NT2/D1 (cell line): ENCODE data around the gene ABCC10.

Source experiments
- DNase-seq: peaks from one replicate; pipeline ENCODE4 v3.0.0-alpha.2; 2011; ENCODE audit warnings: low read depth, low spot score
- H3K27me3 ChIP-seq: 2 replicates; pipeline ENCODE4 v1.6.0; 2011; ENCODE audit warnings: mild to moderate bottlenecking; ENCODE audit not compliant: insufficient read length, insufficient read depth
- H3K36me3 ChIP-seq: 2 replicates; pipeline ENCODE4 v1.6.1; 2011; ENCODE audit warnings: mild to moderate bottlenecking, low read length, mixed read lengths; ENCODE audit not compliant: insufficient read depth, insufficient read length
- H3K4me1 ChIP-seq: 2 replicates; pipeline ENCODE4 v1.5.1; 2011; ENCODE audit not compliant: insufficient read depth, insufficient read length
- H3K4me3 ChIP-seq: 2 replicates; pipeline ENCODE4 v1.5.1; 2011; ENCODE audit warnings: low read depth; ENCODE audit not compliant: insufficient read length
- H3K9ac ChIP-seq: 2 replicates; pipeline ENCODE4 v1.6.0; 2011; ENCODE audit warnings: low read depth; ENCODE audit not compliant: insufficient read length
- H3K9me3 ChIP-seq: 2 replicates; pipeline ENCODE4 v1.5.1; 2011; ENCODE audit warnings: mild to moderate bottlenecking, low read length; ENCODE audit not compliant: insufficient read depth
- SUZ12 ChIP-seq: IDR thresholded peaks from 2 replicates; pipeline ENCODE4 v1.6.1; 2011; ENCODE audit not compliant: insufficient read length, insufficient read depth; ENCODE audit errors: extremely low read depth
- YY1 ChIP-seq: IDR thresholded peaks from 2 replicates; pipeline ENCODE4 v1.6.1; 2011; ENCODE audit not compliant: insufficient read length, insufficient read depth
- ZNF274 ChIP-seq: IDR thresholded peaks from 2 replicates; pipeline ENCODE4 v1.6.1; 2011; ENCODE audit warnings: mild to moderate bottlenecking, low read depth, low read length

The ABCC10 gene

GRCh38 chr6:43471399-43471798, 44.1 kb downstream of the ABCC10 start:
- H3K27me3 ChIP-seq: no peaks in the 10 kb centered on the region
- H3K9ac ChIP-seq: no peak overlapping the region
- TF ChIP-seq YY1 (no peak), SUZ12 (no peak), ZNF274 (no peak)
- H3K9me3 ChIP-seq: no peaks in the 10 kb centered on the region
- no peaks in the 10 kb centered on the region for H3K36me3 ChIP-seq
- no peak for DNase-seq
- no peak overlapping the region for H3K4me3 ChIP-seq
- H3K4me1 ChIP-seq: peaks cover 10% of the 10 kb centered on the region

DNA sequence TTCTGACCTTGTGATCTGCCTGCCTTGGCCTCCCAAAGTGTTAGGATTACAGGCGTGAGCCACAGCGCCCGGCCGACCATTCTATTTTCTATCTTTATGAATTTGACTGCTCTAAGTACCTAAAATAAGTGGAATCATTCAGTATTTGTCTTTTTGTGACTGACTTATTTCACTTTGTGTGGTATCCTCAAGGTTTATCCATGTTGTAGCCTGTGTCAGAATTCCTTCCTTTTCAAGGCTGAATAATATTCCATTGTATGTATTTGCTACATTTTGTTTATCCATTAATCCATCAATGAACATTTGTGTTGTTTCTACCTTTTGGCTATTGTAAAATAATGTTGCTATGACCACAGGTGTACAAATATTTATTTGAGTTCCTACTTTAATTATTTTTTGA, 45.2 kb downstream of the ABCC10 start:
- no peak for TF ChIP-seq ZNF274
- TF ChIP-seq SUZ12: no peak
- no peak for TF ChIP-seq YY1
- Histone ChIP-seq H3K4me1 (peaks cover 10% of the 10 kb centered on the region), H3K9me3 (no peaks in the 10 kb centered on the region), H3K27me3 (no peaks in the 10 kb centered on the region), H3K36me3 (no peaks in the 10 kb centered on the region), H3K9ac (no peak overlapping the region), H3K4me3 (no peak overlapping the region)
- DNase-seq: no peak

GRCh38 chr6:43475516-43475915, 48.2 kb downstream of the ABCC10 start:
- H3K9ac ChIP-seq: peak overlapping the region; percentile 8
- TF ChIP-seq SUZ12 (no peak), YY1 (no peak), ZNF274 (no peak)
- DNase-seq: no peak

DNA sequence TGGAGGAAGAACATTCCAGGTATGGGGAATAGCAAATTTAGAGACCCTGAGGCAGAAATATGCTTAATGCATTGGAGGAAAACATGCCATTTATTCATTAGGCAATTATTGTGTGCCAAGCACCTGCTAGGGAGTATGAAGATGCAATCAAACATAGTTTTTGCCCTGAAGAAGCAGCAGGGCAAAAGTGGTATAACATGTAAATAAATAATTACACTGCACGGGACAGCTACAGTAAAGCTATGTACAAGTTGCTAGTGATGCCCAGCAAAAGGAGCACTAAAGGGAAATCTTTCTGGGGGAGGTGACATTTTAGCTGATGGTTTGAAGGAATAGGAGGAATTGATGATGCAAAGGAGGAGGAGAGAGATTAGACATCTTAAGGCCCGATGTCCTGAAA, 49.4 kb downstream of the ABCC10 start:
- H3K4me1 ChIP-seq: peaks cover 8% of the 10 kb centered on the region
- H3K36me3 ChIP-seq: peaks cover 11% of the 10 kb centered on the region
- H3K27me3 ChIP-seq: no peaks in the 10 kb centered on the region
- H3K9me3 ChIP-seq: no peaks in the 10 kb centered on the region
- no peak overlapping the region for H3K4me3 ChIP-seq
- TF ChIP-seq ZNF274: no peak
- no peak for TF ChIP-seq SUZ12
- no peak for TF ChIP-seq YY1
- no peak for DNase-seq
- H3K9ac ChIP-seq: peak overlapping the region; percentile 39

More at GRCh38 chr6:43475516-43475915, 48.2 kb downstream of the ABCC10 start:
- Histone ChIP-seq H3K36me3 (peaks cover 11% of the 10 kb centered on the region), H3K9me3 (no peaks in the 10 kb centered on the region), H3K27me3 (no peaks in the 10 kb centered on the region), H3K4me3 (no peak overlapping the region), H3K4me1 (peaks cover 8% of the 10 kb centered on the region)

GRCh38 chr6:43477235-43478007, 50.1 kb downstream of the ABCC10 start, which contains the start of gene TJAP1:
TJAP1 (plus strand) TSS chr6:43477570; CDS start chr6:43499002, 21,432 bp downstream.
- Histone ChIP-seq H3K9me3 (no peaks in the 10 kb centered on the region), H3K9ac (peak within 1 kb of the TSS; percentile 87), H3K36me3 (peaks cover 13% of the 10 kb centered on the region), H3K4me1 (peaks cover 8% of the 10 kb centered on the region), H3K27me3 (no peaks in the 10 kb centered on the region), H3K4me3 (peak within 1 kb of the TSS; percentile 51)
- peak; percentile 70 for TF ChIP-seq YY1
- TF ChIP-seq SUZ12: no peak
- TF ChIP-seq ZNF274: no peak
- DNase-seq: peak; percentile 63

GRCh38 chr6:43478008-43478372, 50.6 kb downstream of the ABCC10 start:
- DNase-seq: no peak

DNA sequence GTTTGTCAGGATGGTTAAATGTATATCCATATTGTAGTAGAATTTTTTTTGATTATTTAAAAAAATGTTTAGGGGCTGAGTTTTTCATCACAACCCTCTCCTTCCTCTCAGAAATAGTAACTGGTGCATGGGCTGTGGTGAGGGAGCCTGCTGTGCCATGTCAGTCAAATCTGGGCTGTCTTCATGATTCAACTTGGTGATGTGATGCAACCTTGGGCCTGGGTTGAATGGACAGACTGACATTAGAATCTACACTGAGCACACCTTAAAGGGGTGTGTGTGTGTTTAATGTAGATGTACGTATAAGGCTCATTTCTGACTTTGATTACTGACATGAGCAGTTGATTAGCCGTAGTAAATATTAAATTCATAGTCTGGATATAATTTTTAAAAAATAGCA, 53.7 kb downstream of the ABCC10 start:
- H3K4me3 ChIP-seq: no peak overlapping the region
- H3K9me3 ChIP-seq: no peaks in the 10 kb centered on the region
- no peak overlapping the region for H3K9ac ChIP-seq
- peaks cover 22% of the 10 kb centered on the region for H3K36me3 ChIP-seq
- no peaks in the 10 kb centered on the region for H3K27me3 ChIP-seq
- H3K4me1 ChIP-seq: peaks cover 8% of the 10 kb centered on the region
- no peak for TF ChIP-seq YY1
- no peak for TF ChIP-seq ZNF274
- no peak for TF ChIP-seq SUZ12
- no peak for DNase-seq

More at GRCh38 chr6:43478008-43478372, 50.6 kb downstream of the ABCC10 start:
- H3K36me3 ChIP-seq: peaks cover 14% of the 10 kb centered on the region
- H3K27me3 ChIP-seq: no peaks in the 10 kb centered on the region
- H3K4me3 ChIP-seq: peak overlapping the region; percentile 51
- H3K9ac ChIP-seq: peak overlapping the region; percentile 87
- peaks cover 8% of the 10 kb centered on the region for H3K4me1 ChIP-seq
- no peaks in the 10 kb centered on the region for H3K9me3 ChIP-seq
- TF ChIP-seq YY1 (no peak), ZNF274 (no peak), SUZ12 (no peak)
